B cell (primary cell): ENCODE data around the gene YJU2. TPM values are rescaled to one million over a fixed set of nuclear protein-coding genes. Genes with fewer than 3 reads are reported as not detected.

Experiments
- ATAC-seq: fragments of 200-7000 bp; cut with Tn5 transposase; one replicate; pipeline ENCODE4 v1.10.0; 2021; ENCODE audit warnings: low read depth, mild to moderate bottlenecking, moderate number of reproducible peaks, moderate library complexity
- CTCF ChIA-PET: fragments of 350-600 bp; sonication (Branson Sonifier 250); formaldehyde crosslinking; loops from one replicate; lab custom pipeline; 2021; ENCODE audit warnings: antibody characterized with exemption, inconsistent platforms; lab: Charles Lee
- POLR2A ChIA-PET: fragments of 350-600 bp; sonication (Branson Sonifier 250); formaldehyde crosslinking; loops from one replicate; lab custom pipeline; 2021; ENCODE audit warnings: antibody characterized with exemption; lab: Charles Lee
- DNase-seq: peaks from one replicate; pipeline ENCODE4 v3.0.0; 2013
- H2AFZ ChIP-seq: 2 replicates; pipeline ENCODE4 v1.6.1; 2012; ENCODE audit warnings: mild to moderate bottlenecking, low read depth, low read length; ENCODE audit not compliant: insufficient read depth, poor library complexity, severe bottlenecking
- H3K27ac ChIP-seq, 2 donors: 1 replicate in 1 of 2; 2 replicates in 1 of 2; pipeline ENCODE4 v1.5.1; 2012 to 2013; ENCODE audit warnings: low read length in 2 of 2, mild to moderate bottlenecking in 2 of 2, moderate library complexity in 1 of 2
- H3K27me3 ChIP-seq, 4 experiments: fragments of 200-600 bp in 1 of 4; sonication (generic) in 1 of 4; replicated peaks in 1 of 4; 1 replicate in 2 of 4; 2 replicates in 2 of 4; pipeline versions ENCODE4 v1.6.1 to v1.7.0; 2013 to 2016; ENCODE audit warnings: low read length in 3 of 4, mild to moderate bottlenecking in 2 of 4, mixed read lengths in 1 of 4, moderate library complexity in 1 of 4; ENCODE audit not compliant: insufficient read depth in 4 of 4, control insufficient read depth in 3 of 4; ENCODE audit errors: control extremely low read depth in 1 of 4
- H3K36me3 ChIP-seq, 2 experiments: replicated peaks in 1 of 2; 1 replicate in 1 of 2; 2 replicates in 1 of 2; pipeline versions ENCODE4 v1.6.1 to v1.7.1; 2013; ENCODE audit warnings: low read length in 1 of 2; ENCODE audit not compliant: insufficient read depth in 2 of 2, control insufficient read depth in 1 of 2; ENCODE audit errors: control extremely low read depth in 1 of 2, extremely low read depth in 1 of 2
- H3K4me1 ChIP-seq, 2 donors: fragments of 200-600 bp in 1 of 2; sonication (generic) in 1 of 2; 1 replicate in 1 of 2; 2 replicates in 1 of 2; pipeline versions ENCODE4 v1.5.1 to v1.6.1; 2013 to 2017; ENCODE audit warnings: low read length in 2 of 2; ENCODE audit not compliant: control insufficient read depth in 2 of 2, insufficient read depth in 2 of 2
- H3K4me2 ChIP-seq: replicated peaks from 2 replicates; pipeline ENCODE3; 2012; ENCODE audit warnings: mild to moderate bottlenecking, low read depth, low read length; ENCODE audit not compliant: poor library complexity, severe bottlenecking
- H3K4me3 ChIP-seq, 5 experiments: fragments of 200-600 bp in 1 of 5; sonication (generic) in 1 of 5; 1 replicate in 3 of 5; 2 replicates in 2 of 5; pipeline versions ENCODE4 v1.5.1 to v1.7.0; 2011 to 2016; ENCODE audit warnings: low read length in 4 of 5, mild to moderate bottlenecking in 4 of 5, low read depth in 2 of 5, control low read depth in 1 of 5, moderate library complexity in 1 of 5; ENCODE audit not compliant: insufficient read depth in 1 of 5; ENCODE audit errors: control extremely low read depth in 1 of 5, extremely low read depth in 1 of 5
- H3K79me2 ChIP-seq: fragments of 200-600 bp; sonication (generic); one replicate; pipeline ENCODE4 v1.6.0; 2016; ENCODE audit warnings: low read length; ENCODE audit not compliant: control insufficient read depth, insufficient read depth
- H3K9ac ChIP-seq: fragments of 200-600 bp; sonication (generic); 2 replicates; pipeline ENCODE4 v1.6.1; 2017; ENCODE audit warnings: mild to moderate bottlenecking, low read length, moderate library complexity
- H3K9me3 ChIP-seq, 3 donors: one replicate each; pipeline versions ENCODE4 v1.6.1 to v1.7.1; 2013; ENCODE audit warnings: low read length in 2 of 3; ENCODE audit not compliant: control insufficient read depth in 2 of 3, insufficient read depth in 1 of 3; ENCODE audit errors: control extremely low read depth in 1 of 3
- H4K20me1 ChIP-seq: 2 replicates; pipeline ENCODE4 v1.6.0; 2012; ENCODE audit warnings: mild to moderate bottlenecking, low read length; ENCODE audit not compliant: insufficient read depth, control insufficient read depth, poor library complexity, severe bottlenecking
- H3K27ac Mint-ChIP-seq: one replicate; pipeline ENCODE4 v1.8.0; 2021; ENCODE audit warnings: mixed read lengths
- H3K27me3 Mint-ChIP-seq: one replicate; pipeline ENCODE4 v1.8.0; 2021; ENCODE audit warnings: mixed read lengths
- H3K4me1 Mint-ChIP-seq: one replicate; pipeline ENCODE4 v1.8.0; 2021; ENCODE audit warnings: mixed read lengths
- H3K4me3 Mint-ChIP-seq: one replicate; pipeline ENCODE4 v1.8.0; 2021; ENCODE audit warnings: mixed read lengths
- H3K9me3 Mint-ChIP-seq: one replicate; pipeline ENCODE4 v1.8.0; 2022; ENCODE audit warnings: mixed read lengths; ENCODE audit not compliant: insufficient read depth
- EZH2 ChIP-seq: IDR thresholded peaks from 2 replicates; pipeline ENCODE4 v1.6.1; 2012; ENCODE audit warnings: borderline replicate concordance, low read depth, mild to moderate bottlenecking, moderate library complexity, low read length; ENCODE audit not compliant: insufficient read depth, poor library complexity, severe bottlenecking
- WGBS: methylation state at CpG from one replicate; pipeline ENCODE4 v1.1.5; 2013; ENCODE audit warnings: missing lambda C conversion rate; ENCODE audit not compliant: insufficient coverage; 5-methylcytosine and 5-hydroxymethylcytosine counted together
- intact Hi-C: fragments of 100-400 bp; cut with micrococcal nuclease; formaldehyde crosslinking; loops from one replicate; pipeline ENCODE4 v1.10.0; 2022
- polyA plus RNA-seq: library from polyadenylated mRNA; depleted of rRNA; stranded (reverse); fragments of >200 nt; gene quantifications from 2 replicates; pipeline ENCODE4 v1.2.3, GENCODE V29; 2012
- total RNA-seq, 2 donors: library from RNA; stranded (reverse); fragments of 120-200 nt in 1 of 2; gene quantifications; 1 replicate in 1 of 2; 2 replicates in 1 of 2; pipeline versions ENCODE4 v1.2.3 to v1.2.4, GENCODE V29; 2013 to 2022
- TF ChIP-seq, protein P1 (sequence below): fragments of 200-600 bp; IDR thresholded peaks from one replicate; pipeline ENCODE4 v1.8.0; 2022; ENCODE audit warnings: antibody characterized with exemption, mild to moderate bottlenecking

YJU2 gene
- total and polyA plus RNA-seq, 2 donors (not counting 1 experiment from before 2014, with no cell fraction given), result 40.3 to 45.7 TPM

DNA sequence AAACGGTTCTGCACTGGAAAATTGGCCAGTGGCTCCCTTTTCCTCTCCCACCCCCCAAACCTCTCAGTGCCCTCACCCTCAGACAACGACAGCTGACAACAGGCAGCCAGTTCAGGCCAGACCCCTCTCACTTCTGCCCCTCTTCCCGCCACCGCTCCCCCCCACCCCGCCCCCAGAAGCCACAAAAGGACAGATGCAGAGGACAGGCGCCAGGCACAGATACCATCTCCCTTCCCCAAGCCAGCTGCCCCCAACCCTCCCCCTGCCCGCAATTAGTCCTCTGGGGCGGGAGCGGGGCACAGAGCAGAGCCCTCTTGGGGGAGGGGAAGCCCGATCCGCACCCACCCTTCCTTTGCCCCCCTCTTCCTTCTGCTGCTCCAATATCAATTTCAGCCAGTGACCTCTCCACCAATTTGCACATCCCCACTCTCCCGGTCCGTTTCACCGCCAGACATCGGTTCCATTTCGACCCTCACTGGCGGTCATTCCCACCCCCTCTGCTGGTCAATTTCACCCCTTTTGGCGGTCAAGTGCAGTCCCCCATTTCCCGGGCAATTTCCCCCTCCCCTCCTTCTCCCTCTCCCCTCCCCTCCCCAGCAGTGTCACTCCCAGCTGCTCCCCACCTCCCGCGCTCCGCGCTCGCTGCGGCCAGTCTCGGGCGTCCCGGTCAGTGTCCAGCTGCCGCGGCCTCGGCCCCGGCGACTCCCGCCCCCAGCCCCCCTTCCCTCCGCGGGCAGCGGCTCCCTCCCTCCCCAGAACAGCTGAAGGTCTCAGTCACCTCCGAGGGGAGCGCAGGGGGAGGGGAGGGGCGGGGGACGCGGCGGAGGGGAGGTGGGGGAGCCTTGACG is 31.8 kb downstream of the YJU2 start, which contains the start of gene SHD:
Gene SHD (plus strand): TSS at position 848 of the 848 bp plus-strand sequence. CDS start 798 bp downstream, outside the sequence.
- DNase-seq (no peak), ATAC-seq (no peak)
- peak within 1 kb of the TSS; percentile 16 for H3K4me3 Mint-ChIP-seq
- POLR2A ChIA-PET, result no interaction called here
- no peaks in the 10 kb centered on the region for H3K9me3 ChIP-seq
- TF ChIP-seq, protein P1, sequence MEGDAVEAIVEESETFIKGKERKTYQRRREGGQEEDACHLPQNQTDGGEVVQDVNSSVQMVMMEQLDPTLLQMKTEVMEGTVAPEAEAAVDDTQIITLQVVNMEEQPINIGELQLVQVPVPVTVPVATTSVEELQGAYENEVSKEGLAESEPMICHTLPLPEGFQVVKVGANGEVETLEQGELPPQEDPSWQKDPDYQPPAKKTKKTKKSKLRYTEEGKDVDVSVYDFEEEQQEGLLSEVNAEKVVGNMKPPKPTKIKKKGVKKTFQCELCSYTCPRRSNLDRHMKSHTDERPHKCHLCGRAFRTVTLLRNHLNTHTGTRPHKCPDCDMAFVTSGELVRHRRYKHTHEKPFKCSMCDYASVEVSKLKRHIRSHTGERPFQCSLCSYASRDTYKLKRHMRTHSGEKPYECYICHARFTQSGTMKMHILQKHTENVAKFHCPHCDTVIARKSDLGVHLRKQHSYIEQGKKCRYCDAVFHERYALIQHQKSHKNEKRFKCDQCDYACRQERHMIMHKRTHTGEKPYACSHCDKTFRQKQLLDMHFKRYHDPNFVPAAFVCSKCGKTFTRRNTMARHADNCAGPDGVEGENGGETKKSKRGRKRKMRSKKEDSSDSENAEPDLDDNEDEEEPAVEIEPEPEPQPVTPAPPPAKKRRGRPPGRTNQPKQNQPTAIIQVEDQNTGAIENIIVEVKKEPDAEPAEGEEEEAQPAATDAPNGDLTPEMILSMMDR, result no peak
- no peak for TF ChIP-seq EZH2
- intact Hi-C loops, result no loop called here
- no peak within 1 kb of the TSS for H2AFZ ChIP-seq
- H3K4me2 ChIP-seq, result peak within 1 kb of the TSS; percentile 38
- H3K79me2 ChIP-seq, result no peaks in the 10 kb centered on the region
- H3K9me3 Mint-ChIP-seq, result no peaks in the 10 kb centered on the region
- H3K4me1 Mint-ChIP-seq, result peaks cover 4% of the 10 kb centered on the region
- H3K27me3 Mint-ChIP-seq, result peaks cover 10% of the 10 kb centered on the region
- no peaks in the 10 kb centered on the region for H3K36me3 ChIP-seq
- peaks cover 4 to 8% of the 10 kb centered on the region in 2 donors for H3K4me1 ChIP-seq
- no peak within 1 kb of the TSS for H3K9ac ChIP-seq
- CTCF ChIA-PET, result no interaction called here
- no peak within 1 kb of the TSS for H3K27ac Mint-ChIP-seq
- no peak within 1 kb of the TSS for H3K4me3 ChIP-seq
- H3K27ac ChIP-seq, result no peak within 1 kb of the TSS
- H4K20me1 ChIP-seq, result no peaks in the 10 kb centered on the region
- 3% methylated on average over 14 of the region's 44 CpGs for WGBS
- peaks cover 0 to 21% (median 4%) of the 10 kb centered on the region in 4 experiments for H3K27me3 ChIP-seq

DNA sequence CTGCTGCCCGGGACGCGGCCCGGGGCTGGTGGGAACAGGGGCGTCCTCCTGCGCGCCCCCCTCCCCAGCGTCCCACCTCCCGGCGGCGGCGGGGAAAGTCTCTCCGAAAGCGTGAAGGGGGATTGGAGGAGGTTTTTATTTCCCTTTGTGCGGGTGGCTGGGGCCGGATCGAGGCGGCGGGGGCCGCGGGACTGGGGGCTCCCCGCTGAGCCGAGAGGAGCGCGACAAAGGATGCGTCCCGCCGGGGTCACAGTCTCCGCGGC is 32.3 kb downstream of the YJU2 start:
- ChIA-PET CTCF (no interaction called here), POLR2A (no interaction called here)
- no peak overlapping the region for H3K4me3 ChIP-seq
- no peak overlapping the region for H2AFZ ChIP-seq
- H3K9me3 ChIP-seq, result no peaks in the 10 kb centered on the region
- Mint-ChIP-seq H3K4me1 (peaks cover 4% of the 10 kb centered on the region), H3K27ac (no peak overlapping the region), H3K27me3 (peaks cover 10% of the 10 kb centered on the region), H3K9me3 (no peaks in the 10 kb centered on the region), H3K4me3 (no peak overlapping the region)
- no peak overlapping the region for H3K9ac ChIP-seq
- peak overlapping the region; percentile 38 for H3K4me2 ChIP-seq
- peaks cover 4 to 8% of the 10 kb centered on the region in 2 donors for H3K4me1 ChIP-seq
- H3K27ac ChIP-seq, result no peak overlapping the region
- H3K79me2 ChIP-seq, result no peaks in the 10 kb centered on the region
- H3K27me3 ChIP-seq, result peaks cover 0 to 21% (median 4%) of the 10 kb centered on the region in 4 experiments
- 1% methylated on average over 16 of the region's 30 CpGs for WGBS
- H4K20me1 ChIP-seq, result no peaks in the 10 kb centered on the region
- ATAC-seq (no peak), DNase-seq (no peak)
- intact Hi-C loops, result no loop called here
- no peaks in the 10 kb centered on the region for H3K36me3 ChIP-seq
- no peak for TF ChIP-seq EZH2
- TF ChIP-seq, protein P1, result no peak
